Mesendoderm (in vitro differentiated cells): Measurements from ENCODE around the gene WDPCP.

Source experiments
- DNase-seq: peaks from one replicate; pipeline ENCODE4 v3.0.0; 2013
- H2AK5ac ChIP-seq: 2 replicates; pipeline ENCODE4 v1.6.1; 2013; ENCODE audit warnings: low read length, inconsistent platforms
- H2BK120ac ChIP-seq: 2 replicates; pipeline ENCODE4 v1.6.1; 2013; ENCODE audit warnings: low read depth, mild to moderate bottlenecking, low read length, moderate library complexity, mixed read lengths
- H2BK15ac ChIP-seq: replicated peaks from 2 replicates; pipeline ENCODE4 v1.6.1; 2013; ENCODE audit warnings: low read depth, mild to moderate bottlenecking, moderate library complexity
- H2BK5ac ChIP-seq: 2 replicates; pipeline ENCODE4 v1.6.1; 2013; ENCODE audit warnings: low read length, inconsistent platforms
- H3K18ac ChIP-seq: 2 replicates; pipeline ENCODE4 v1.6.1; 2013; ENCODE audit warnings: mild to moderate bottlenecking, low read length, mixed read lengths
- H3K23ac ChIP-seq: one replicate; pipeline ENCODE4 v1.6.1; 2013; ENCODE audit warnings: low read length
- H3K27ac ChIP-seq: 2 replicates; pipeline ENCODE4 v1.5.1; 2013; ENCODE audit warnings: low read depth, mild to moderate bottlenecking, inconsistent platforms, low read length, moderate library complexity
- H3K27me3 ChIP-seq: 2 replicates; pipeline ENCODE4 v1.6.1; 2013; ENCODE audit warnings: low read length, control low read depth, mild to moderate bottlenecking, inconsistent platforms; ENCODE audit not compliant: insufficient read depth, poor library complexity
- H3K36me3 ChIP-seq: 2 replicates; pipeline ENCODE4 v1.6.1; 2013; ENCODE audit warnings: low read length, inconsistent platforms; ENCODE audit not compliant: control insufficient read depth, insufficient read depth
- H3K4ac ChIP-seq: one replicate; pipeline ENCODE4 v1.6.1; 2013; ENCODE audit warnings: low read depth, mild to moderate bottlenecking, low read length, moderate library complexity
- H3K4me1 ChIP-seq: 2 replicates; pipeline ENCODE4 v1.6.1; 2013; ENCODE audit warnings: low read depth, low read length, inconsistent platforms; ENCODE audit not compliant: control insufficient read depth
- H3K4me2 ChIP-seq: 2 replicates; pipeline ENCODE4 v1.6.1; 2013; ENCODE audit warnings: low read length
- H3K4me3 ChIP-seq: 2 replicates; pipeline ENCODE4 v1.5.1; 2013; ENCODE audit warnings: mild to moderate bottlenecking, low read length
- H3K56ac ChIP-seq: one replicate; pipeline ENCODE4 v1.6.1; 2013; ENCODE audit warnings: low read length
- H3K79me1 ChIP-seq: 2 replicates; pipeline ENCODE4 v1.6.1; 2013; ENCODE audit warnings: low read length, inconsistent platforms
- H3K79me2 ChIP-seq: 2 replicates; pipeline ENCODE4 v1.6.1; 2013; ENCODE audit warnings: mild to moderate bottlenecking, low read length; ENCODE audit not compliant: control insufficient read depth, insufficient read depth
- H3K9ac ChIP-seq: 2 replicates; pipeline ENCODE4 v1.6.1; 2013; ENCODE audit warnings: low read length, inconsistent platforms
- H4K5ac ChIP-seq: one replicate; pipeline ENCODE4 v1.6.1; 2013; ENCODE audit warnings: low read length
- H4K8ac ChIP-seq: one replicate; pipeline ENCODE4 v1.6.1; 2013; ENCODE audit warnings: low read depth, mild to moderate bottlenecking, control low read depth, low read length, moderate library complexity
- WGBS: extraction: QIAGEN DNeasy Blood & Tissue Kit; methylation state at CpG from one replicate; pipeline ENCODE4 v1.1.7; 2013; ENCODE audit warnings: low lambda C conversion rate, missing lambda C conversion rate; ENCODE audit not compliant: insufficient coverage; ENCODE audit errors: extremely low coverage; 5-methylcytosine and 5-hydroxymethylcytosine counted together

The WDPCP gene

GRCh38 chr2:63555299-63555698 is 33.0 kb downstream of the WDPCP start:
- Histone ChIP-seq H3K4me2 (no peak overlapping the region), H3K27ac (no peak overlapping the region), H3K23ac (no peak overlapping the region), H3K79me2 (no peaks in the 10 kb centered on the region), H3K9ac (no peak overlapping the region), H3K27me3 (no peaks in the 10 kb centered on the region), H4K8ac (no peak overlapping the region), H3K79me1 (peaks cover 1% of the 10 kb centered on the region), H3K56ac (no peak overlapping the region), H2AK5ac (no peak overlapping the region), H3K4me3 (no peak overlapping the region), H4K5ac (no peak overlapping the region), H3K4me1 (no peaks in the 10 kb centered on the region), H2BK5ac (no peak overlapping the region), H3K18ac (no peak overlapping the region), H3K36me3 (no peaks in the 10 kb centered on the region), H2BK15ac (no peak overlapping the region), H3K4ac (no peak overlapping the region), H2BK120ac (no peak overlapping the region)
- no CpG with 5 or more reads among the region's 7 CpGs for WGBS
- no peak for DNase-seq

- no peak overlapping the region for H3K4ac ChIP-seq
- WGBS: no CpG with 5 or more reads among the region's 4 CpGs
- no peaks in the 10 kb centered on the region for H3K27me3 ChIP-seq
- H3K4me2 ChIP-seq: no peak overlapping the region
- no peak overlapping the region for H2BK5ac ChIP-seq
- H3K56ac ChIP-seq: no peak overlapping the region
- H3K4me1 ChIP-seq: no peaks in the 10 kb centered on the region
- DNase-seq: no peak
- H4K5ac ChIP-seq: no peak overlapping the region
- H2BK15ac ChIP-seq: no peak overlapping the region
- H3K18ac ChIP-seq: no peak overlapping the region
- H3K9ac ChIP-seq: no peak overlapping the region
- peaks cover 1% of the 10 kb centered on the region for H3K79me1 ChIP-seq
- H3K36me3 ChIP-seq: no peaks in the 10 kb centered on the region
- H2BK120ac ChIP-seq: no peak overlapping the region
- no peak overlapping the region for H2AK5ac ChIP-seq
- no peak overlapping the region for H3K4me3 ChIP-seq
- no peak overlapping the region for H4K8ac ChIP-seq
- H3K23ac ChIP-seq: no peak overlapping the region
- no peak overlapping the region for H3K27ac ChIP-seq
- H3K79me2 ChIP-seq: no peaks in the 10 kb centered on the region
These were observed 35.2 kb downstream of the WDPCP start for GRCh38 chr2:63553049-63553448.

GRCh38 chr2:63545023-63545422 is 43.3 kb downstream of the WDPCP start:
- H3K79me1 ChIP-seq: no peaks in the 10 kb centered on the region
- peak; percentile 22 for DNase-seq
- H3K23ac ChIP-seq: no peak overlapping the region
- H3K79me2 ChIP-seq: no peaks in the 10 kb centered on the region
- no peak overlapping the region for H2BK120ac ChIP-seq
- H2BK15ac ChIP-seq: no peak overlapping the region
- H3K4ac ChIP-seq: no peak overlapping the region
- no peak overlapping the region for H2BK5ac ChIP-seq
- H2AK5ac ChIP-seq: no peak overlapping the region
- H3K36me3 ChIP-seq: no peaks in the 10 kb centered on the region
- no peak overlapping the region for H3K27ac ChIP-seq
- H3K27me3 ChIP-seq: no peaks in the 10 kb centered on the region
- H4K5ac ChIP-seq: no peak overlapping the region
- no peak overlapping the region for H4K8ac ChIP-seq
- H3K4me1 ChIP-seq: peaks cover 1% of the 10 kb centered on the region
- H3K18ac ChIP-seq: no peak overlapping the region
- H3K4me2 ChIP-seq: no peak overlapping the region
- no peak overlapping the region for H3K4me3 ChIP-seq
- no peak overlapping the region for H3K56ac ChIP-seq
- no CpG with 5 or more reads among the region's 2 CpGs for WGBS
- H3K9ac ChIP-seq: no peak overlapping the region

GRCh38 chr2:63544017-63544627 is 44.2 kb downstream of the WDPCP start:
- Histone ChIP-seq H3K79me1 (no peaks in the 10 kb centered on the region), H2AK5ac (no peak overlapping the region), H3K27me3 (no peaks in the 10 kb centered on the region), H4K8ac (no peak overlapping the region), H2BK15ac (no peak overlapping the region), H3K36me3 (no peaks in the 10 kb centered on the region), H3K18ac (no peak overlapping the region), H3K4me3 (no peak overlapping the region), H3K56ac (no peak overlapping the region), H4K5ac (no peak overlapping the region), H2BK120ac (no peak overlapping the region), H3K27ac (no peak overlapping the region), H3K4me1 (peaks cover 1% of the 10 kb centered on the region), H2BK5ac (no peak overlapping the region), H3K9ac (no peak overlapping the region), H3K4ac (no peak overlapping the region), H3K23ac (no peak overlapping the region), H3K79me2 (no peaks in the 10 kb centered on the region), H3K4me2 (no peak overlapping the region)
- DNase-seq: no peak
- WGBS: no CpG with 5 or more reads among the region's 1 CpG

GRCh38 chr2:63539416-63540162 is 48.7 kb downstream of the WDPCP start:
- no peak overlapping the region for H4K5ac ChIP-seq
- no peaks in the 10 kb centered on the region for H3K79me1 ChIP-seq
- H3K18ac ChIP-seq: no peak overlapping the region
- H3K4me3 ChIP-seq: no peak overlapping the region
- H2AK5ac ChIP-seq: no peak overlapping the region
- H3K9ac ChIP-seq: no peak overlapping the region
- H3K4me2 ChIP-seq: no peak overlapping the region
- no peak overlapping the region for H2BK5ac ChIP-seq
- H2BK15ac ChIP-seq: no peak overlapping the region
- peak; percentile 7 for DNase-seq
- H3K4ac ChIP-seq: no peak overlapping the region
- H3K27me3 ChIP-seq: no peaks in the 10 kb centered on the region
- no peak overlapping the region for H2BK120ac ChIP-seq
- no peak overlapping the region for H3K56ac ChIP-seq
- H3K23ac ChIP-seq: no peak overlapping the region
- WGBS: no CpG with 5 or more reads among the region's 6 CpGs
- H4K8ac ChIP-seq: no peak overlapping the region
- H3K79me2 ChIP-seq: no peaks in the 10 kb centered on the region
- H3K4me1 ChIP-seq: no peaks in the 10 kb centered on the region
- H3K27ac ChIP-seq: no peak overlapping the region
- H3K36me3 ChIP-seq: no peaks in the 10 kb centered on the region

GRCh38 chr2:63538390-63538789 is 49.9 kb downstream of the WDPCP start:
- H4K8ac ChIP-seq: no peak overlapping the region
- no peak overlapping the region for H4K5ac ChIP-seq
- no peaks in the 10 kb centered on the region for H3K79me2 ChIP-seq
- no peaks in the 10 kb centered on the region for H3K36me3 ChIP-seq
- H3K18ac ChIP-seq: no peak overlapping the region
- H3K27ac ChIP-seq: no peak overlapping the region
- H2BK5ac ChIP-seq: no peak overlapping the region
- no peak overlapping the region for H3K23ac ChIP-seq
- H3K56ac ChIP-seq: no peak overlapping the region
- H2AK5ac ChIP-seq: no peak overlapping the region
- no peak overlapping the region for H2BK15ac ChIP-seq
- no peak overlapping the region for H3K4ac ChIP-seq
- DNase-seq: no peak
- no peaks in the 10 kb centered on the region for H3K27me3 ChIP-seq
- H3K4me2 ChIP-seq: no peak overlapping the region
- no peaks in the 10 kb centered on the region for H3K79me1 ChIP-seq
- no peak overlapping the region for H3K4me3 ChIP-seq
- no peak overlapping the region for H2BK120ac ChIP-seq
- no peaks in the 10 kb centered on the region for H3K4me1 ChIP-seq
- no peak overlapping the region for H3K9ac ChIP-seq
